ENCODE results near the gene NOSIP.

DNA sequence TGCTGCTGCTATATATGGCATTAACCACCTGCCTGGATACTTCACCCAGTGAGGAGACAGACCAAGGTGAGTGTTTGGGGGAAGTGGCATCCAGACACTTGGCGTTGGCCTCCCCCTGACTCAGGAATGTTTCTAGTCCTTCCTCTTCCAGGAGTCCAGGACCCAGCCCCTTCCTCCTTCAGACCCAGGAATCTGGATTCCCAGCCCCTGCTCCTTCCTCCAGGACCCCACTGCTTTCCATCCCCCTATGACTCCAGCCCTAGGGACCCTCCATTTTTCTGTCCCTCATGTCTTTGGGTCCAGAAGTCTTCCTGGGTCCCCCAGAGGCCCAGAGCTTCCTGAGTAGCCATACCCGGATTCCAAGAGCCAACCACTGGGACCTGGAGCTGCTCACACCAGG, 2.9 kb upstream of the NOSIP start:
- TF ChIP-seq, protein P1, sequence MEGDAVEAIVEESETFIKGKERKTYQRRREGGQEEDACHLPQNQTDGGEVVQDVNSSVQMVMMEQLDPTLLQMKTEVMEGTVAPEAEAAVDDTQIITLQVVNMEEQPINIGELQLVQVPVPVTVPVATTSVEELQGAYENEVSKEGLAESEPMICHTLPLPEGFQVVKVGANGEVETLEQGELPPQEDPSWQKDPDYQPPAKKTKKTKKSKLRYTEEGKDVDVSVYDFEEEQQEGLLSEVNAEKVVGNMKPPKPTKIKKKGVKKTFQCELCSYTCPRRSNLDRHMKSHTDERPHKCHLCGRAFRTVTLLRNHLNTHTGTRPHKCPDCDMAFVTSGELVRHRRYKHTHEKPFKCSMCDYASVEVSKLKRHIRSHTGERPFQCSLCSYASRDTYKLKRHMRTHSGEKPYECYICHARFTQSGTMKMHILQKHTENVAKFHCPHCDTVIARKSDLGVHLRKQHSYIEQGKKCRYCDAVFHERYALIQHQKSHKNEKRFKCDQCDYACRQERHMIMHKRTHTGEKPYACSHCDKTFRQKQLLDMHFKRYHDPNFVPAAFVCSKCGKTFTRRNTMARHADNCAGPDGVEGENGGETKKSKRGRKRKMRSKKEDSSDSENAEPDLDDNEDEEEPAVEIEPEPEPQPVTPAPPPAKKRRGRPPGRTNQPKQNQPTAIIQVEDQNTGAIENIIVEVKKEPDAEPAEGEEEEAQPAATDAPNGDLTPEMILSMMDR (conservative IDR thresholded peaks at IDR 0.05; ENCODE audit: low read length): no peak
- no peak for TF ChIP-seq EZH2phosphoT487 (IDR thresholded peaks at IDR 0.05; ENCODE audit: borderline replicate concordance, low read depth, low read length)
